ENCODE data around the gene PCDHGA7. TPM values are rescaled to one million over a fixed set of nuclear protein-coding genes. Genes with fewer than 3 reads are reported as not detected.
A peak's percentile ranks its signal among the peaks of the same experiment; 100 is the strongest.
"Not testable (repeated sequence)": the region's sequence is repeated elsewhere in the genome, so short reads cannot be mapped to it uniquely, and the experiment has no call there.

Gene PCDHGA7
- total RNA-seq, 1 donor from 2014 or later = 1.1 TPM

GRCh38 chr5:141417494-141418172, 35.1 kb downstream of the PCDHGA7 start, which contains the start of gene PCDHGB7:
PCDHGB7 (plus strand) TSS chr5:141417677; CDS start chr5:141417860, 183 bp downstream.
- H3K79me2 ChIP-seq (ENCODE audit: low read depth); H3K27ac Mint-ChIP-seq: not testable (repeated sequence)
- H3K4me3 ChIP-seq = peak within 1 kb of the TSS; percentile 50

GRCh38 chr5:141419074-141419880, 36.7 kb downstream of the PCDHGA7 start:
- Histone ChIP-seq H3K4me2 (no peak overlapping the region), H3K27me3 (no peaks in the 10 kb centered on the region), H3K9ac (no peak overlapping the region), H3K9me3 (ENCODE audit: low read depth) (peaks cover 64% of the 10 kb centered on the region), H2AFZ (replicated peaks) (no peak overlapping the region), H3K79me2 (ENCODE audit: low read depth) (peaks cover 11% of the 10 kb centered on the region), H3F3A (ENCODE audit: low read depth) (peaks cover 44% of the 10 kb centered on the region), H4K20me1 (ENCODE audit: low read depth) (no peaks in the 10 kb centered on the region), H3K4me3 (no peak overlapping the region), H3K36me3 (peaks cover 35% of the 10 kb centered on the region), H3K4me1 (no peaks in the 10 kb centered on the region), H3K27ac (no peak overlapping the region)
- DNase-seq (ENCODE audit: low spot score) = no peak
- H3K9me3 Mint-ChIP-seq = peaks cover 85% of the 10 kb centered on the region
- H3K4me3 Mint-ChIP-seq = no peak overlapping the region
- H3K4me1 Mint-ChIP-seq = peaks cover 4% of the 10 kb centered on the region
- peaks cover 74% of the 10 kb centered on the region for H3K36me3 Mint-ChIP-seq
- TF ChIP-seq EZH2 (IDR thresholded peaks at IDR 0.05) (no peak), CTCF (IDR thresholded peaks at IDR 0.05) (no peak), EZH2phosphoT487 (IDR thresholded peaks at IDR 0.05) (no peak)
- H3K27me3 Mint-ChIP-seq (ENCODE audit: insufficient read depth, low read depth) = peaks cover 19% of the 10 kb centered on the region
- no peak overlapping the region for H3K27ac Mint-ChIP-seq

More at GRCh38 chr5:141417494-141418172, 35.1 kb downstream of the PCDHGA7 start, which contains the start of gene PCDHGB7:
- Mint-ChIP-seq H3K36me3 (peaks cover 79% of the 10 kb centered on the region), H3K27me3 (ENCODE audit: insufficient read depth, low read depth) (peaks cover 18% of the 10 kb centered on the region), H3K4me3 (peak within 1 kb of the TSS; percentile 80), H3K9me3 (peaks cover 90% of the 10 kb centered on the region)
- H3K9ac ChIP-seq; H3K27ac ChIP-seq; H3K4me1 Mint-ChIP-seq; H4K20me1 ChIP-seq (ENCODE audit: low read depth); H3K4me1 ChIP-seq; H3K27me3 ChIP-seq: not testable (repeated sequence)
- DNase-seq (ENCODE audit: low spot score) = peak; percentile 92
- peak within 1 kb of the TSS; percentile 80 for H2AFZ ChIP-seq (replicated peaks)
- H3F3A ChIP-seq (ENCODE audit: low read depth) = peaks cover 43% of the 10 kb centered on the region
- peaks cover 30% of the 10 kb centered on the region for H3K36me3 ChIP-seq
- TF ChIP-seq CTCF (IDR thresholded peaks at IDR 0.05) = peak; percentile 76
- peak within 1 kb of the TSS; percentile 77 for H3K4me2 ChIP-seq
- peaks cover 57% of the 10 kb centered on the region for H3K9me3 ChIP-seq (ENCODE audit: low read depth)

GRCh38 chr5:141420855-141421488, 38.4 kb downstream of the PCDHGA7 start, which contains the start of gene PCDHGA11:
PCDHGA11 (plus strand) TSS chr5:141421051; CDS start chr5:141421228, 177 bp downstream.
- Mint-ChIP-seq H3K4me1 (peaks cover 4% of the 10 kb centered on the region), H3K27me3 (ENCODE audit: insufficient read depth, low read depth) (peaks cover 17% of the 10 kb centered on the region), H3K36me3 (peaks cover 78% of the 10 kb centered on the region), H3K4me3 (no peak within 1 kb of the TSS), H3K27ac (no peak within 1 kb of the TSS), H3K9me3 (peaks cover 87% of the 10 kb centered on the region)
- TF ChIP-seq EZH2 (IDR thresholded peaks at IDR 0.05) = no peak
- TF ChIP-seq CTCF (IDR thresholded peaks at IDR 0.05) = peak; percentile 45
- no peak for TF ChIP-seq EZH2phosphoT487 (IDR thresholded peaks at IDR 0.05)
- peaks cover 52% of the 10 kb centered on the region for H3K36me3 ChIP-seq
- H3K27me3 ChIP-seq = no peaks in the 10 kb centered on the region
- no peaks in the 10 kb centered on the region for H3K4me1 ChIP-seq
- H2AFZ ChIP-seq (replicated peaks) = no peak within 1 kb of the TSS
- peak within 1 kb of the TSS; percentile 38 for H3K4me3 ChIP-seq
- DNase-seq (ENCODE audit: low spot score) = peak; percentile 57
- H3K9me3 ChIP-seq (ENCODE audit: low read depth) = peaks cover 77% of the 10 kb centered on the region
- H3F3A ChIP-seq (ENCODE audit: low read depth) = peaks cover 44% of the 10 kb centered on the region
- no peaks in the 10 kb centered on the region for H4K20me1 ChIP-seq (ENCODE audit: low read depth)
- no peak within 1 kb of the TSS for H3K9ac ChIP-seq
- H3K79me2 ChIP-seq (ENCODE audit: low read depth) = peaks cover 16% of the 10 kb centered on the region
- H3K27ac ChIP-seq = no peak within 1 kb of the TSS
- H3K4me2 ChIP-seq = peak within 1 kb of the TSS; percentile 36
